HEK293T (cell line): ENCODE results near the gene SVIP.
A peak's percentile ranks its signal among the peaks of the same experiment; 100 is the strongest.

ENCODE experiments used
- CTCF ChIA-PET: fragments of 350-600 bp; formaldehyde crosslinking; extraction: SDS; loops from one replicate; lab custom pipeline; 2021; ENCODE audit warnings: antibody characterized with exemption, inconsistent platforms; lab: Yijun Ruan, JAX
- POLR2A ChIA-PET: fragments of 350-600 bp; formaldehyde crosslinking; extraction: SDS; loops from one replicate; lab custom pipeline; 2020; ENCODE audit warnings: antibody characterized with exemption, inconsistent platforms; lab: Yijun Ruan, JAX
- DNase-seq: peaks from one replicate; pipeline ENCODE4 v3.0.0; 2012; ENCODE audit warnings: mixed read lengths; ENCODE audit errors: extremely low spot score
- ARNT ChIP-seq: fragments of 450-650 bp; IDR thresholded peaks from 2 replicates; pipeline ENCODE4 v1.6.1; 2017; ENCODE audit warnings: mild to moderate bottlenecking
- BHLHE40 ChIP-seq: fragments of 450-650 bp; IDR thresholded peaks from 2 replicates; pipeline ENCODE4 v1.6.1; 2016; ENCODE audit warnings: mild to moderate bottlenecking, moderate library complexity, borderline replicate concordance
- CTBP1 ChIP-seq: fragments of 450-650 bp; IDR thresholded peaks from 2 replicates; pipeline ENCODE4 v1.6.1; 2016; ENCODE audit warnings: borderline replicate concordance
- ELF4 ChIP-seq: fragments of 450-650 bp; IDR thresholded peaks from 2 replicates; pipeline ENCODE4 v1.6.1; 2017; ENCODE audit warnings: antibody characterized with exemption
- FOXA1 ChIP-seq: fragments of 450-650 bp; IDR thresholded peaks from 2 replicates; pipeline ENCODE4 v1.6.1; 2016; ENCODE audit warnings: mild to moderate bottlenecking
- FOXK2 ChIP-seq: fragments of 450-650 bp; IDR thresholded peaks from 2 replicates; pipeline ENCODE4 v1.6.1; 2016; ENCODE audit warnings: mild to moderate bottlenecking
- FOXM1 ChIP-seq: fragments of 450-650 bp; IDR thresholded peaks from 2 replicates; pipeline ENCODE4 v1.6.1; 2017; ENCODE audit warnings: mild to moderate bottlenecking, borderline replicate concordance
- HDGF ChIP-seq: fragments of 450-650 bp; IDR thresholded peaks from 2 replicates; pipeline ENCODE4 v1.6.1; 2017; ENCODE audit warnings: antibody characterized with exemption, borderline replicate concordance
- L3MBTL2 ChIP-seq: fragments of 450-650 bp; conservative IDR thresholded peaks from 2 replicates; pipeline ENCODE4 v1.6.1; 2016; ENCODE audit warnings: mild to moderate bottlenecking
- LEF1 ChIP-seq: fragments of 450-650 bp; IDR thresholded peaks from 2 replicates; pipeline ENCODE4 v1.6.1; 2017; ENCODE audit warnings: mild to moderate bottlenecking, borderline replicate concordance
- NFRKB ChIP-seq: fragments of 450-650 bp; IDR thresholded peaks from 2 replicates; pipeline ENCODE4 v1.6.1; 2016; ENCODE audit warnings: mild to moderate bottlenecking, moderate library complexity
- PKNOX1 ChIP-seq: fragments of 450-650 bp; IDR thresholded peaks from 2 replicates; pipeline ENCODE4 v1.6.1; 2016
- SP1 ChIP-seq: fragments of 450-650 bp; IDR thresholded peaks from 2 replicates; pipeline ENCODE4 v1.6.1; 2017
- SUZ12 ChIP-seq: fragments of 450-650 bp; IDR thresholded peaks from 2 replicates; pipeline ENCODE4 v1.6.1; 2016; ENCODE audit warnings: mild to moderate bottlenecking
- TARDBP ChIP-seq: fragments of 450-650 bp; IDR thresholded peaks from 2 replicates; pipeline ENCODE4 v1.6.1; 2016
- ZNF384 ChIP-seq: fragments of 450-650 bp; IDR thresholded peaks from 2 replicates; pipeline ENCODE4 v1.6.1; 2016

Gene SVIP

DNA sequence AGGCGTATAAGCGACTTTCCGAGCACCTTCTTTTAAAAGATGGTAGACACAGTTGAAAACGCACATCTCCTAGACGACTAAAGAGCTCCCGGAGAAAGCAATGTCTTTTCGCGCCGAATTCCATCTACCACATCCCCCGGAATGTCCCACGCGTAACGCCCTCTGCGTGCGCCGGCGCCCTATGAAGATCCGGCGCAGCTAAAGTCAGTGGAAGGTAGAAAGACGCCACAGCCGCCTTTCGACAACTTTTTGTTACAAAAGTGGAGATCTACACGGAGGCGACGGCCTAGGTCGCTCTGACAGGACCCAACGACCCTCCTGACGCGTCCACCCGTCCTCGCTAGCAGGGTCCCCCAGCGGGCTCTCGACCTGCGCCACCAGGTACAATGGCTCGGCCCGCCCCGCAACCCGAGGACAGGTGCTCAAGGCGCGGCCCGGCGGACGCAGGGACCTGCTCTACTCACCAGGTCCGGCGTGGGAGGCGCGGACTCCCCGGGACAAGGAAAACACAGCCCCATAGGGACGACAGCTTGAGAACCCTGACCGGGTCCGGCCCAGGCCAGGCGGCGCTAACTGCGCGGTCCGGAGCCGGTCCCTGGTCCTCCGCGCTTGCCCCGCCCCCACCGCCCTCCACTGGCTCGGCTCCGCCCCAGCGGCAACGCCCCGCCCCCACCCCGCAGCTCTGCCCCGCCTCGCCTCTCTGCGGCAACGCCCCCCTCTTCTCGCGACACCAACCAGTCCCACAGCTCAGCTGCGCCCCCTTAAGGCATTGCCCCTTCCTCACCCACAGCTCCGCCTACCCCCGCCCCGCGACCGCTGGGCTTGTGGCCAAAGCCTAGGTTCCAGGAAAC is at the start of gene SVIP:
Gene SVIP, minus strand, starts transcription at position 571 of the 851 bp plus-strand sequence. Its CDS starts 53 bp downstream, at position 518.
- peak; percentile 95 for DNase-seq
- ChIA-PET CTCF (interaction anchor here (0.6 to 1.1 kb wide), 2 partner anchors 11 to 906 kb away, joined by 3 read pairs; no protein-coding TSS in a partner anchor), POLR2A (interaction anchor here (0.8 to 1.2 kb wide), 6 partner anchors 13 to 205 kb away, joined by 3 to 4 read pairs (median 4); no protein-coding TSS in a partner anchor)
- TF ChIP-seq L3MBTL2 (peak; percentile 54), CTBP1 (no peak; the same call in 1 of the 2 replicates)

DNA sequence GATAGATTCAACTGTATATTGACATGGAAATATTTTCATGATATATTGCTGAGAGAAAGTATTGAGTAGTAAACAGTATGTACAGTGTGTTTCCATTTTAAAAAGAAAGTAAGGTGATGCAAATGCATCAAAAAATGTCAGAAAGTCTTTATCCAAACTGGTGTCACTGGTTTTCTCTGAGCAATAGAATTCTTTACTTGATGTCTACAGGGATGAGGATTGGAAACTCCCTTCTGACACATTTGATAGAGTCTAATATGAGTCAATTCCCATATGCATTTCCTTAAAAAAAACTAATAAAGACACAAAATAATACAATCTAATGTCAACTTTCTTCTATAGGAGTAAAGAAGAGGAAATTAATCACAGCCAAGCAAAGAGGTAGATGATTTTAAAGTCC is 49.0 kb upstream of the SVIP start:
- no peak for DNase-seq
- TF ChIP-seq SUZ12 (no peak), LEF1 (no peak)
- ChIA-PET POLR2A (no interaction called here), CTCF (no interaction called here)

DNA sequence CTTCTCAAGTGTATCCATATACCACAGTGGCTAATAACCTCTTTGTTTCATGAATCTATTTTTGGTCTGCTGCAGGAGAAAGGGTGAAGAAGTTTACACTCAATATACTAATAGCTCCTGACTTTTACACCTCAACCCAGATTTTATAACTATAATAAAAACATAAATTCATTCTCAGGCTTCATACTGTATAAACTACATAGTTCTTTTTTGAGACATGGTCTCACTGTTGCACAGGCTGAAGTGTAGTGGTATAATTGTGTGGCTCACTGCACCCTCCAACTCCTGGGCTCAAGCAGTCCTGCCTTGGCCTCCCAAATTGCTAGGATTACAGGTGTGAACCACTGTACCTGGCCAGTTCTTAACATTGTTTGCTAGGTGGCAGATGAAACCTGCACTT is 48.4 kb upstream of the SVIP start:
- CTCF ChIA-PET: no interaction called here
- TF ChIP-seq HDGF (no peak), FOXK2 (no peak), FOXM1 (no peak), SP1 (no peak), FOXA1 (no peak), TARDBP (no peak), ZNF384 (no peak), CTBP1 (no peak), ARNT (no peak), NFRKB (no peak), SUZ12 (no peak), ELF4 (no peak), BHLHE40 (no peak), L3MBTL2 (no peak), PKNOX1 (no peak), LEF1 (no peak)
- POLR2A ChIA-PET: no interaction called here
- DNase-seq: no peak

DNA sequence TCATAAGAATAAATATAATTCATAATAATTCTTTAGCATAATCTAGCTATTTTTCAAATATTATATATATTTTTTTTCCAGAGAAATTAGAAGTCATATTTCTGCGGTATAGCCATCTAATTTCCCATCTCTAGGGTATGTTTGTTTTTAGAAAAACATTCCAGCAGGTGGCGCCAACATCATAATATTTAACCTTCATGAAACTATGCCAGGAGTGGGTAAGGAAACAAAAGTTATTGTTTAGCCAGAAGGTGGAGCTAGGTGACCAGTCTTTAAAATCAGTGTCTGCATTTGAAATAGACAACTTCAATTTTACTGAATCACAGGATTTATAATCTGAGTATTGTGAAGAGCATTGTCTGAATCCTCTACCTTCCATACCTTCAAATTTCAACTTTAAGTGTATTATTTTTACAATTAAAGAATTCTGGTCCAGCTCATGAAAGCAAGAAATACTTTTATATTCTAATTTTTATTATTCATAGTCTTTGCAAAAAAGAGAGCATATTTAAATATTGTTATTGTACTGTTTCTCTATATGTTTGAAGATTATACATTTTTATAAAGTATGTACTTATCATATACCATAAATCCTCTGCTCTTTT is 46.4 kb upstream of the SVIP start:
- TF ChIP-seq ELF4 (no peak), ARNT (no peak), BHLHE40 (no peak), HDGF (no peak), SP1 (no peak), LEF1 (no peak), SUZ12 (no peak), ZNF384 (no peak), CTBP1 (no peak), L3MBTL2 (no peak), FOXM1 (no peak), NFRKB (no peak), TARDBP (no peak), FOXA1 (no peak), PKNOX1 (no peak), FOXK2 (no peak)
- ChIA-PET CTCF (interaction anchor here (0.7 to 1.2 kb wide), 5 partner anchors 16 to 255 kb away, joined by 3 to 5 read pairs (median 4); partner anchors contain the start of gene CCDC179), POLR2A (no interaction called here)
- peak; percentile 44 for DNase-seq

DNA sequence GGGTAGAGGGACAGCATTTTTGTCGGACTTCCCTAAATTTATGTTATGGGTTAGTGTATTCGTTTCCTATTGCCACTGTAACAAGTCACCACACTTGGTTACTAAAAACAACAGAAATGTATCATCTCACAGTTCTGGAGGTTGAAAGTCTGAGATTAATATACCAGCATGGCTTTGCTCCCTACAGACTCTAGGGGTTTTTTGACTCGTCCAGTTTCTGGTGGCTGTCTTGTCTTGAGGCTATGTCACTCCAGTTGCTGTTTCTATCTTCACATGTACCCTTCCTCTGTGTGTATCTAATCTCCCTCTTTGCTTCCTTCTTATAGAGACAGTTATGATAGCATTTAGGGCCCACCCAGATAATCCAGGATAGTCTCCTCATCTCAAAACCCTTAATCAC is 39.7 kb upstream of the SVIP start:
- TF ChIP-seq NFRKB (no peak), FOXK2 (no peak), SP1 (no peak), HDGF (no peak), PKNOX1 (no peak), ARNT (no peak), CTBP1 (no peak), L3MBTL2 (no peak), FOXM1 (no peak)
- DNase-seq: no peak
- ChIA-PET CTCF (no interaction called here), POLR2A (no interaction called here)

- ChIA-PET CTCF (interaction anchor here (1.2 kb wide), 1 partner anchor 16 kb away, joined by 5 read pairs; no protein-coding TSS in a partner anchor), POLR2A (no interaction called here)
- no peak for TF ChIP-seq LEF1
- no peak for DNase-seq
These were observed 30.6 kb upstream of the SVIP start, which contains the start of gene CCDC179 for GRCh38 chr11:22860241-22860640. Gene CCDC179, minus strand, starts transcription at chr11:22860474. Its CDS starts 53 bp downstream, at chr11:22860421.
